CD1c-positive myeloid dendritic cell (primary cell): ENCODE measurements around the gene RSAD2.
"Not testable (repeated sequence)": the region's sequence is repeated elsewhere in the genome, so short reads cannot be mapped to it uniquely, and the experiment has no call there.

Source experiments
- DNase-seq: peaks from one replicate; pipeline ENCODE4 v3.0.0-alpha.2; 2016; ENCODE audit errors: extremely low spot score

Gene RSAD2

DNA sequence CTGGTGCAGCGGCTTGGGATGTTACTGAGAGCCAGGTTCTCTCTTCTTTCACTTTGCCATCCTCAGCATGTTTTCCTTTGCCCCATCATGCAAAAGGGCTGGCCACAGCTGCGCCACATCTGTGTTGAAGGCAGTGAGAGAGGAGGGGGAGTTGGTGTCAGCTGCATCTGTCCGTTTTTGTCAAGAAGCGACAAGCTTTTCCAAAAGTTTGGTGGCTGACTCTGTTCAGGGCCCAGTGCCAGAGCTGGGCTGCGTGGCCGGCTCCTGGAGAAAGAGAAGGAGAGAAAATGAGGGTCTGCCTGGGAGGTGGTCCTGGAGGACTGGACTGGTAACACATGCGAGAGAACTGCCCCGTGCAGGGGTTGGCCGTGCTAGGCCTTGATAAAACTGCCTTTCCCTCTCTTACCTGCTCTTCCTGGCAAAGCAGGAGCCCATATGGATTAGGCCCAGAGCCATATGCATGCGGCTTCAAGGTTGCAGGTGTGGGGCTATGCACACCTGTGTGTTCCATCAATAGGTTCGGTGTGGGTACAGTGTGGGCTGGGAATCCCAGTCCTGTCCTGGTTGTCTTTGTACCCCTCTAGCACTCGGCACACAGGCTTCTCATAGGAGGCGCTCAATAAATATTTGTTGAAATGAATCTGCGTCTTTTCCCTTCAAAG is 48.6 kb downstream of the RSAD2 start:
- DNase-seq, result no peak

DNA sequence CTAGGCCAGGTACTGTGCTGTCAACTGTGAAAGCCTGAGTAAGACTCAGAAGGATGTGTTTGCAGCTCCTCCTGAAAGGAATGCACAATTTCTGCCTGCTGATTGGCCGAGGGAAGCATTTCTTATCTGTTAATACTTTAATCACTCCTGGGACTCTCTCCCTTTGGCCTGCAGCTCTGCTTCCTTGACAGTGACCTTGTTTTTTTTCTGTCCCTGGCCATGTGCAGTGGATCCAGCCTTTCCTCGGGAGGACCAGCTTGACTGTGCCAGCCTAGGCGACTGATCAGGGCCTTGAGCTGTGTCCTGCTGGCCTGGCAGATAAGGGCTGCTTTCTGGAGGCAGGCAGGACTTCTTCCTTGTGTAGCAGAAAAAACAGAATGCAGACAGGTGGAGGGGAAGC is 49.6 kb downstream of the RSAD2 start:
- DNase-seq, result no peak

DNA sequence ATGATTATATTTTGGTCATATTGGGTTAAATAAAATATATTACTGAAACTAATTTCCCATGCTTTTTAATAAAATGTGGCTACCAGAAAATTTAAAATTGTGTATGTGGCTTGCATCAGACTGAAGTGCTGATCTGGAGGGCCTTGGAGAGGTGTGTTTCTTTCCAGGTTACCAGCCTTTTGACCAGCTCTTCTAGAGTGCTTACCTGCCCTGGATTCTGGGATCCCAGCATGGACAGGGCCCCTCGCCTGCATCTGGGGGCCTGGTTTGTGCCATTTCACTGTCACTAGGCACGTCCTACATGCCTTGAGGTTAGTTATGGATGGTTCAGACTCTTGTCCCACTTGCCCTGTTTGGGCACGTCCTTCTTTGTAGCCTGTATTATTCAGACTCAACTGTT is 50.2 kb downstream of the RSAD2 start:
- DNase-seq, result no peak

DNA sequence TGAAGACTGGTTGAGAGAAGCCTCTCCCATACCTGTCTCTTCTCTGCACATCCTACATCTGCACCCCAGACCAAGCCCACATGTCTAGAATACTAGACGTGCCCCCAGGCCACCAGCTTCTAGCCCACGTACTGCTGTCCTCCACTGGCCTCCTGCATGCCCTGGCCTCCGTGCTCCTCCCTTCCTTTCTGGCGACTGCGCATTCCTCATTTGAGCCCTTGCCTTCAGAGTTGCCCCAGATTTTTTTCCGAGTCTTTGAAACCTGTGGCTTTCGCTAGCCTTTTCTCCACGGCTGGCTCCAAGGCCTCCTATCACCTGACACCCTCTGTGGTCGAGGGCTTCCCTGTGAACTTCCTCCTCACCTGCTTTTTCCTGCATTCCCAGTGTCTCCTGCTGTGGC is 50.9 kb downstream of the RSAD2 start:
- DNase-seq, result no peak

DNA sequence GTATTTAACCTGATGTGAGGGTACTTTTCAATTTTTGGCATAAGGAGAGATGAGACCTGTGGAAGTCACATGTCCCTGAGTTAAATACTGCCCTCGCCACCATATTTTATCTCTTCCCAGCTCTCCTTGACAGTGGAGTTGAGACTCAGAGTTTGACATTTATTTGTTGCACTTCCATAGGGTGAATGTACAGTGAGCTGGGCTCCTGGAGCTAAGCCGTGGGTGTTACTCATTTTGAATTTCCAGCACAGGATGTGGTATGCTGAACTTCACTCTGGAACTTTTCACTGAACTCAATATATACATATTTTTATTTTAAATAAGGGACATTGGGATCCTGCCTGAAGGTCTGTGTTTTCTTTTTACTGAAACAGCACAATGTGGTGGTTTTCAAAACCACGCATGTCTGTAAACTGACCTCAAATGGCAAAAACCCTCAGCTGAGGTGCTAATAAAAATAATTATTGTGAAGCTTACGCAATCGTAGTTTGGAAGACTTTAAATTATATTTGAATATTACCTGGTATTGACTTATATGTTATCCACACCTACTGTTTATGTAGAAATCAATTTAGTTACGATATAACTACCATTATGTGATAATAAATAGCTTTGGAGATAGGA is 51.7 kb downstream of the RSAD2 start:
- no peak for DNase-seq

DNA sequence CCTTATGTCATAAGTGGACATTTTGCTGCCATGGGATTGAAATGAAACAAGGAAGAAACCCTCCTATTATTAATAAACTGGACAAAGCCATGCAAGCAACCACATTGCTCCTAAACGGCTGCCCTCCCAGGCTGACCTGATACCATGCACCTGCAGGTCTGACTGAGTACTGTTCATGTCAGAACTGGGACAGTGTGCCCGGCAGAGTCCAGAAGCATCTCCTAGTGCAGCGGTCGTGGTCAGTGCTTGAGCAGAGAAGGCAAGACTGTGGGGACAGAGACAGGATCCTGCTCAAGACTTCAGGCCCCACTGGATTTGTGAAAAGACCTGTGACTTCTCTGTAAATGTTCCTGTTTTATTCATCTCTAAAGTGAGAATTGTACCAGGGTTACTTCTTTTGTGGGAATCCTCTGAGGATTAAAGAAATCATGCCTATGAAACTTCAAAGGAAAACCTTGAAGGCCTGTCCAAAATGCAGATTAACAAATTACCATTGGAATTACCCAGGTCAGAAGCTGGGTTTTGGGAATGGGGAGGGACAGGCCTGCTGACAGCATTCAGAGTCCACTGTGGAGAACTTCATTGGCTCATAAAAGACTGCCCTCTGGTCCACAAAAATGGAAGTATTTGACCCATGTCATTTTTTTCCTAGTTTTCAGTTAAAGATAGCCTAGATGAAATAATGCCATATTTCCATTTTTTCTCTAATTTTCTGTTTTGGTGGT is 53.5 kb downstream of the RSAD2 start:
- no peak for DNase-seq

DNA sequence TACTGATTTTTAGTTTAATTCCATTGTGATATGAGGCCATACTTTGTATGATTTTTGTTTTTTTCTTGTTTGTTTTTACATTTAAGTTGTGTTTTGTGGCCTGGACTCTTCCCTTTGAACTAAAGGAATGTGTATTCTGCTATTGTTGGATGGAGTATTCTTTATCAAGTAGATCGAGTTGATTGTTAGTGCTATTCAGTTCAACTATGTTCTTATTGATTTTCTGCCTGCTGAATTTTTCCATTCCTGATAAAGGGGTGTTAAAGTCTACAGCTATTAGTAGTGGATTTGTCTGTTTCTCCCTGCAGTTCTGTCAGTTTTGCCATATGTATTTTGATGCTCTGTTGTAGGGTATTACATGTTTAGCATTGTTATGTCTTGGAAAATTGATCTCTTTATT is 54.2 kb downstream of the RSAD2 start:
- no peak for DNase-seq

DNA sequence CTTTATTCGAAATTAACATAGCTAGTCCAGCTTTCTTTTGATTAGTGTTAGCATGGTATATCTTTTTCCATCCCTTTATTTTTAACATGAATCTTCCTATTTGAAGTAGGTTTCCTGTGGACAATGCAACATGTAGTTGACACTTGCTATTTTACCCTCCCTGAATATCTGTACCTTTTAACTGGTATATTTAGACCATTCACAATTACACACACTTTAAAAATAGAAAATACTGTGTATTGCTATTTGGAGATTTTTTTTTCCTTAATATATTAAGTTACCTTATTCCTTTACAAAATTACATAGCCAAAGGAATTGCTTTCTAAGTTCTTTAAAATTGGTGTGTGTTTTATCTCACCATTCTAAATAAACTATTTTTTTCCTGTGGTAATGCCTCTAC is 54.6 kb downstream of the RSAD2 start:
- DNase-seq, result no peak

DNA sequence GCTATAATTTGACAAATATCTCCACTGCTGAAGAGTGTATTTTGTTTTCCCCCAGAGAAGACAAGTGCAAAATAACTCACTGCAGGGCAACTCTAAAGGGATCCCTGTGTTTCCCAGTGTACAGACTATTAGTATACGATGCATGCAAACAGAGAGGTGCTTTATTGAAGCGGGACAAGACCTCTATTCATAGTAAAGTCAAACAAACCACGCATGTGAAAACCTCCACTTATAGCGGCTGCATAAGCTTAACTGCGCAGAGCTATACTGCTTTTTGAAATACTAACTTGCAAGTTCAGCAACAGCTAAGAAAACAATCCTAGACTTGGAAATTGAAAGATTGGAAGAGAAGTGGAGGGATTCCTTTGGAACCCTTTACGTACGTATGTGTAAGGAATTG is 55.3 kb downstream of the RSAD2 start:
- no peak for DNase-seq

DNA sequence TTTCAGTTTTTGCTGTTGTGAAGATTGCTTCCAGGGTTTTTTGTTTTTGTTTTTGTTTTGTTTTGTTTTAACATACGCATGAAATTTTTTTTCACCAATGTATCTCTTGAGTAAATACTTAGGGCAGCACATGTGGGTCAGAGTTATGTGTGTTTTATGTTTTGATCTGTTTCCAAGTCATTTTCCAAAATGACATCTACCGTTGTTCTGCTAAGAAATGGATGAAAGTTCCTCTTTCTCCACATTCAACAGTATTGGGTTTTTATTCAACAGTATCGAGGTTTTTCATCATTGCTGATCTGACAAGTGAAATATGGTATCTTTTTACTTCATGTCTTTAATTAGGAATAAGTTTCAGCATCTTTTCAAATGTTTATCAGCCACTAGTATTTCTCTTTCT is 56.3 kb downstream of the RSAD2 start:
- no peak for DNase-seq

DNA sequence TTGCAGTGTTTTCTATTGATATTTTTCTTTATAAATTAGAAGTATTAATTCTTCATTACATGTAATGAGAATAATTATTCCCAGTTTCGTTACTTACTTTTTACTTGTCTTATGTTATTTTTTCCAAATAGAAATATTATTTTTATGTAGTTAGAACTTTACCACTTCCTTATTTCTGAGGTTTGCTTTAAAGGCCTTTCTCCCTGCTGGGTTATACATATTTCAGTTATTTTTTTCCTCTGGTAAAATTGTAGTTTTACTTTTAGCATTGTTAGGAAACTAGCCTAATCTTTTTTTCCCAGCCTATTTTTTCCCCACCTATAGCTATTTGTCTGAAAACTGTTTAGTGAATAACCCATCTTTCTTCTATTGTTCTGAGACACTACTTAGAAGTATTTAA is 56.8 kb downstream of the RSAD2 start:
- no peak for DNase-seq

DNA sequence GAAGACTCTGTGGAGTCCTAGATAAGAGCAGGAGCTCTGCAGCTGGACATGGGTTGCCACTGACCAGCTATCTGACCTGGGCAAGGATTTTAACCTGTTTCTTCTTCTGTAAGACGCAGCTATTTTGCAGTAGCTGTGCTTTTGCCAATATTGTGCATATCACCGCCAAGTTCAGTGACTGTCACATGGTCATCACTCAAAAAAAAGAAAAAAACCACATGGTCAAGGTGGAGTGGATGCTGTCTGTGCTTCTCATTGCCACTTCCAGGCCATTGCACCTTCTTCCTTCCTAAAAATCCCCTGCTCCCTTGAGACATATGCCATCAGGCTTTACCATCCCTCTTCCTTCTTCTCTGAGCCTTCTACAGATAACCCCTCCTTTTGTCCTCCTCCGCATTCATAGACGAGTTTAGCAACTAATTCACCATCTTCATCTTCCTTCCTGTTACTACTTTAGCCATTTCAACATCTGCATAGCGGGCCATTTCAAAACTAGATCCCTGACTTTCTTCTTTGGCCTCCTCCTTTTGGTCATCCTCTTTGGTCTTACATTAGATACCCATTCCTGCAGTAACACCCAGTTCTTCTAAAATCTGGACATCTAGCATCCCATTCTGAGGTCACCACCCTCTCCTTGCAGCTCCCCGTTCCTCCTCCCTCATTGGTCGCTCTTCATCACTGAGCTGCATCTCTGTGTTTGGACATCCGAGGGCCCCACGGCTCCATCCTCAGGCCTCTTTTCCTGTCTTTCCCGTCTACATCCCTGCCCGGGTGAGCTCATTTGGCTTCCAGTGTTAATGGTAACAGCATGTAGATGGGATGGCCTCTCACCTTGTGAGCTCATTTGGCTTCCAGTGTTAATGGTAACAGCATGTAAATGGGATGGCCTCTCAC is 57.4 kb downstream of the RSAD2 start:
- no peak for DNase-seq

DNA sequence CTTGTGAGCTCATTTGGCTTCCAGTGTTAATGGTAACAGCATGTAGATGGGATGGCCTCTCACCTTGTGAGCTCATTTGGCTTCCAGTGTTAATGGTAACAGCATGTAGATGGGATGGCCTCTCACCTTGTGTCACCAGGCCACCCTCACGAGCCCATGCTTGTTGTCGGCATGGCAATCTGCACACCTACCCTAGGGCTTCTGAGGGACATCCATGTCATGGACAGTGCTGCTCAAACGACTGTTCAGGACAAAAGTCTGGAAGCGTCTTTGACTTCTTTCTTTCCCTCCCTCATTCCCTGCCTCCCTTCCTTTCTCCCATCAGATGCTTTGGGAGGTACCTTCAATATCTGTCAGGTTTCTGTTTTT is 58.1 kb downstream of the RSAD2 start:
- DNase-seq, result not testable (repeated sequence)

DNA sequence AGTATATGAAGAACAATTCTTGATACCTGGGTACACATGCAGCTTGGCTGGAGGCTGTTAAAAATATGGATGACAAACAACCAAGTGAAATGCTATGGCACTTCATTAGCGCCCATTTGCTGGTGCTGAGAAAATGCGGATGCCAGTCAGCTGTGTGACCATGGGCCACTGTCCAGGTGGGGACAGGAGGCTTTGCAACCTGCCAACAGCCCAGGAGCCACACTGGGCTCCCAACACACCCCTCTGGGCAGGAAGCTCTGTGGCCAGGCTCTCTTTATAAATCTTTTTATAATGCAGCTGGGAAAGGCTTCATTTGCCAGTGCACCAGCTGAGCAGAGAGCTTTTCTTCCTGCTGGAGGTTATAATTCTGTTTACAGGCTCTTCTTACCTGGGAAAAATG is 59.6 kb downstream of the RSAD2 start:
- no peak for DNase-seq

DNA sequence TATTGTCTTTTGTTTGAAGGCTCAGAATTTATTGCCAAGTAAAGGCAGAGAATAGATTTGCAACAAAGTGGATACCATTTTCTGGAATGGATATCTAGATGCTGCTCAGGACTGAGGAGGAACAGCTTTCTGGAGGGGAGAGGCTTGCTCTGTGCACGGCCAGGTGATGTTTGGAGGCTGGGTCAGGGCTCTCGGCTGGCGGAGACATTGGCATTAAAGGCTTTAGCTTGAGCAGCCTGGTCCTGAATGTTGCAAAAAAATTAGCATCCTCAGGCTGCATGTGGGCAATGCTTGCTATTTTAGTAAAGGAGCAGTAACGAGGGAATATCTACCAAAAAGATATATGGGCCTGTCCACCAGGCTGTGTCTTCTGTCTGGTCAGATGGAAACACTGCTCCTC is 60.0 kb downstream of the RSAD2 start:
- DNase-seq, result no peak

DNA sequence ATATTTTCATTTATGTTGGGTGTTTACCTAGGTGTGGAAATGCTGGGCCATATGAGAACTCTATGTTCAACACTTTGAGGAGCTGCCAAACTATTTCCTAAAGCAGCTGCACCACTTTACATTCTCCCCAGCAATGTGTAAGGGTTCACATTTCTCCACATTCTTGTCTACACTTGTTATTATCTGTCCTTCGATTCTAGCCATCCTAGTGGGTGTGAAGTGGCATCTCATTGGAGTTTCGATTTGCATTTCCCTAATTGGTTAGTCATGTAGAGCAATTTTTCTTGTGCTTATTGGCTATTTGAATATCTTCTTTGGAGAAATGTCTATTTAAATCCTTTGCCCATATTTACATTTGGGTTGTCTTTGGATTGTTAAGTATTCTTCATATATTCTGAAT is 61.5 kb downstream of the RSAD2 start:
- DNase-seq, result no peak

DNA sequence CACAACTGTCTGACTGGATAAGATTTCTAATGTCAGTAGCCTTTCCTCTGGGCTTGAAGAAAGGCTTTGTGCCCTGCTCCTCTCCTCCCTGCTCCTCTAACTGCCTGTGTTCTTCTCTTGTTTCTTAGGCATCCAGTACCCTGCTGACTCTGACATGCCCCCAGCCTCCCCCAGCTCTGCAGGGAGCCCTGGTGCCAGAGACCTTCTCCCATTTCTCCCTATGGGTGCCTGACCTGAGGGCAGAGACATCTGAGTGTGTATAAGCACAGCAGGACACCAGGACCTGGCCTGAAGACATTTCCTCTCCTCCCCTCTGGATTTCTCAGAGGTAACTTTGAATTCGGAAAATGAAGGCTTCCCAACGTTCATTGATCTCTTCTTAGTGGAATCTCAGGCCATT is 63.2 kb downstream of the RSAD2 start:
- DNase-seq, result no peak

DNA sequence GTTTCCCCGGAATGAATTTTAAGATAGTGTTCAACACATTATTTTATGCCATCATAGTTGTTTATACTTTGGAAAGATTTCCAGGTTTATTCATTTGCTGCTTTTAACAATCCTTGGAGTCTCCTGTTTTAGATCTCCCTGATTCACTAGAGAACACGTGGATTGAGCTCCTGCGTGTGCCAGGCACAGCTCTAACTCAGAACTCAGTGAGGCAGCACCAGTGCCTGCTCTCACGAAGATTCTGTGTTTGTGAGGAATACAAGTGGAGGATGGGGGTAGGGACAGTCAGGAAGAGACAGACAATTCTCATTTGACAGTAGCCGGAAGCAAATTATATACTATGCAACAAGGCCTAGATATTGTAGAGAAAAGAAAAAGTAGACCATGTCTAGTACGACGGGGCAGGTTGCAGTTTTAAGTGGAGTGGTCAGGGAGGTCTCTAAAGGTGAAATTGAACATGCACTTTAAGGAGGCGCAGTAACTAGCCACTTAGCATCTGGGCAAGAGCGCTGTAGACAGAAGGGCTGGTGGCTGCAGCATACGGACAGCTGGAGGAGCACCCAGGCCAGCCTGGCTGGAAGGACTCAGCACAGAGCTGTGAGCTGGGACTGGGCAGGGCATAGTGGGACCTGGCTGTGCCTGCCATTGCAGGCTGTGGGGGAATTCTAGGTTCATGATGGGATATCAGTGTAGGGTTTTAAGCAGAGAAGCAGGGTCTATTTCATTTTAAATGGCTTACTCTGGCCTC is 63.9 kb downstream of the RSAD2 start:
- DNase-seq, result no peak

DNA sequence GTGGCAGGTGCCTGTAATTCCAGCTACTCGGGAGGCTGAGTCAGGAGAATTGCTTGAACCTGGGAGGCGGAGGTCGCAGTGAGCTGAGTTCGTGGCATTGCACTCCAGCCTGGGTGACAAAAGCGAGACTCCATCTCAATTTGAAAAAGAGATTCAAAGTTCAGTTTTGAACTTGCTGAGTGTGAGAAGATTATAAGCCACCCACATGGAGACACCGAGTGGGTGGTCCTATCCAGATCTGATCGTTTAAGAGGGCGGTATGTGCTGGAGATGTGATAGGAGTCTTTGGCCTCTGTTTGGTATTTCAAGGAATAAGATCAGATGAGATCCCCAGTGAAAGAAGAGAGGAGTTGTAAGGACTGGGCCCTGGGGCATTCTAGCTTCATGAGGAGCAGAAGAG is 65.3 kb downstream of the RSAD2 start:
- DNase-seq, result no peak

DNA sequence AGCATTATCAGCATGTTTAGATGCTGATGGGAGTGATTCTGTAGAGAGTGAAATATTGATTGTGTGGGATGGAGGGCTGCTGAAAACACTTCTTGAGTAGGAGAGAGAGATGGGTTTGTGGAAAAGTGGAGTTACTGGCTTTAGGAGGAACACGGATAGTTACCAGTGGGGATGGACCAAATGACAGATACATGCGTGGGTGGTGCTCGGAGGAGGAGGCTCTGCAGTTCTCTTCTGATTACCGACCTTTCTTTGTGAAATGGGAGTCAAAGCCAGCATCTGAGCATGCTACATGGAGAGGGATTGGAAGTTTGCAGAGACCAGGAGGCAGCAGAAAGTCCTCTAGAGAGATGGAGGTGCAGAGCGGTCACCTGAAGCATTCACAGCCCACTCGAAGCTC is 65.9 kb downstream of the RSAD2 start:
- DNase-seq, result no peak

DNA sequence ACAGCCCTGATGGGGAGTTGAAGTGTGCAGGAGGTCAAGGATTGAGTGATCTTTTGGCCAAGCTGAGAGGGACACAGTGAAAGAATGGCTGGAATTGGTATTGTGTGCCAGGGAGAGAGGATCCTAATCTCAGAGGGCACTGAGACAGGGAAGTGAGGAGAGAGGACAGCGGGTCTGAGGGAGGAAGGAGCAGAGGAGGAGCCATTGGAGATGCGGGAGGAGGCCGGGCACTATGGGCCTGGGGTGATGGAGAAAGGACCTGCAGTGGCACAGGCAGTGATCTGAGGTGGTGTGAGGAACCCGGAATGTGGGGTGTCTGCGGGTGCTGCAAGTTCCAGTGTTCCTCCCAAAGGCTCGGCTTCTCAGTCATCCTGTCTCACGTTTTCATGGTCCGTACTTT is 66.4 kb downstream of the RSAD2 start:
- no peak for DNase-seq

DNA sequence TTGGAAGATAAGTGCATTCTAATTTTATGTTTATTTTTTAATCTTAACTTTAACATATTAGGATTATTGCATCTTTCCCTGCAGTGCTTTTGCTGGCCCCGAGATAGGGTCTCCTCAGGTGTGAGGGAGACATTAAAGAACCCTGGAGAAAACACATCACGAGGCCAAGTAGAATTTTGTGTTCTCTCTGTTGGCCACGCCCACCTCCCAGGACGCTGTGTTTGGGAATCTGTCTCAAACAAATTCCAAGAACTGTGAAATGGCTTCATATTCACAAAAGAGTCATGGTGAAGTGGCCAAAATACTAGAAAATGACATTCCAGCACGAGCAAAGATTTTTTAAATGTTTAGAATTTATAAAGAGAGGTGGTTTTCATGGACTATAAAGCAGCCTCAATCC is 67.0 kb downstream of the RSAD2 start:
- no peak for DNase-seq
